Spleen (tissue), 11 donors: ENCODE results near the gene BACH2. TPM values are rescaled to one million over a fixed set of nuclear protein-coding genes. Genes with fewer than 3 reads are reported as not detected.

Experiments used
- DNase-seq: peaks from one replicate; pipeline ENCODE4 v3.0.0-alpha.2; 2020
- H3K27ac ChIP-seq, 8 donors: fragments of 200-600 bp; sonication (generic) in 7 of 8; 1 replicate in 4 of 8; 2 replicates in 4 of 8; pipeline versions ENCODE4 v1.5.0 to v1.8.0; 2016 to 2021; ENCODE audit warnings: inconsistent platforms in 4 of 8, mild to moderate bottlenecking in 4 of 8, moderate library complexity in 1 of 8
- H3K27me3 ChIP-seq, 7 donors: fragments of 200-600 bp; sonication (generic) in 6 of 7; replicated peaks in 1 of 7; 1 replicate in 4 of 7; 2 replicates in 3 of 7; pipeline versions ENCODE4 v1.5.0 to v1.8.0; 2016 to 2021; ENCODE audit warnings: inconsistent platforms in 3 of 7, mild to moderate bottlenecking in 1 of 7
- H3K36me3 ChIP-seq, 6 donors: fragments of 200-600 bp; sonication (generic) in 5 of 6; 1 replicate in 4 of 6; 2 replicates in 2 of 6; pipeline versions ENCODE4 v1.5.0 to v1.8.0; 2016 to 2021; ENCODE audit warnings: inconsistent platforms in 2 of 6
- H3K4me1 ChIP-seq, 6 donors: fragments of 200-600 bp; sonication (generic) in 5 of 6; 1 replicate in 3 of 6; 2 replicates in 3 of 6; pipeline versions ENCODE4 v1.5.0 to v1.8.0; 2016 to 2021; ENCODE audit warnings: inconsistent platforms in 3 of 6
- H3K4me3 ChIP-seq, 8 donors: fragments of 200-600 bp; sonication (generic) in 7 of 8; 1 replicate in 4 of 8; 2 replicates in 4 of 8; pipeline versions ENCODE4 v1.5.0 to v1.8.0; 2016 to 2021; ENCODE audit warnings: inconsistent platforms in 4 of 8, mild to moderate bottlenecking in 4 of 8, moderate library complexity in 2 of 8
- H3K9me3 ChIP-seq, 8 donors: fragments of 200-600 bp; sonication (generic) in 7 of 8; 1 replicate in 4 of 8; 2 replicates in 4 of 8; pipeline versions ENCODE4 v1.5.0 to v1.8.0; 2016 to 2021; ENCODE audit warnings: inconsistent platforms in 4 of 8
- POLR2A ChIP-seq, 3 donors: fragments of 450-650 bp; IDR thresholded peaks; one replicate each; pipeline ENCODE4 v1.5.1; 2017; ENCODE audit warnings: antibody characterized with exemption in 3 of 3, mild to moderate bottlenecking in 1 of 3
- POLR2AphosphoS5 ChIP-seq, 3 donors: sonication (generic); formaldehyde crosslinking; IDR thresholded peaks; one replicate each; pipeline ENCODE4 v1.5.1; 2017; ENCODE audit warnings: antibody characterized with exemption in 3 of 3
- WGBS, 5 donors: extraction: QIAGEN DNeasy Blood & Tissue Kit in 3 of 5; methylation state at CpG; one replicate each; pipeline versions ENCODE4 v1.1.5 to v1.1.7; 2013 to 2018; 5-methylcytosine and 5-hydroxymethylcytosine counted together
- intact Hi-C: fragments of 100-400 bp; cut with DNase I; formaldehyde crosslinking; loops from one replicate; pipeline ENCODE4 v1.15.0; 2023; ENCODE audit warnings: low total_unique reads
- polyA plus RNA-seq, 3 donors: library from polyadenylated mRNA; stranded (reverse); fragments of 200-250 nt; gene quantifications; one replicate each; pipeline ENCODE4 v1.2.1, GENCODE V29; 2013
- total RNA-seq, 7 donors: library from RNA; depleted of rRNA in 3 of 7; stranded (reverse); fragments of >200 nt in 3 of 7; fragmentation: NEBNext Ultra II Directional in 4 of 7; extraction: Animal tissue kit (Norgen Biotek cat#: 25700) in 4 of 7; gene quantifications; one replicate each; pipeline versions ENCODE4 v1.1.0 to v1.2.1, GENCODE V29; 2016 to 2021
- TF ChIP-seq, protein P1 (sequence below), 11 experiments: fragments of 200-600 bp in 7 of 11; fragments of 450-650 bp in 4 of 11; sonication (generic) in 4 of 11; IDR thresholded peaks in 8 of 11; conservative IDR thresholded peaks in 3 of 11; 1 replicate in 7 of 11; 2 replicates in 4 of 11; pipeline versions ENCODE4 v1.4.0 to v1.8.0; 2016 to 2021; ENCODE audit warnings: antibody characterized with exemption in 11 of 11, inconsistent platforms in 4 of 11, mild to moderate bottlenecking in 1 of 11
- donor health status: healthy with polysubstance abuse.
- donor health status: DM: no; HTN: no; CAD: no; lungs with moderate emphysema.
- donor health status: DM: no; HTN: no; CAD: no.
- donor health status: Bipolar disorder and iron deficiency.
- donor health status: healthy.
- donor health status: DM: no; HTN: no; CAD: no.
- donor health status: DM: yes; HTN: yes; CAD: no.

Gene BACH2
- total and polyA plus RNA-seq, 10 donors, result 3.0 to 53.8 (median 32.3) TPM

DNA sequence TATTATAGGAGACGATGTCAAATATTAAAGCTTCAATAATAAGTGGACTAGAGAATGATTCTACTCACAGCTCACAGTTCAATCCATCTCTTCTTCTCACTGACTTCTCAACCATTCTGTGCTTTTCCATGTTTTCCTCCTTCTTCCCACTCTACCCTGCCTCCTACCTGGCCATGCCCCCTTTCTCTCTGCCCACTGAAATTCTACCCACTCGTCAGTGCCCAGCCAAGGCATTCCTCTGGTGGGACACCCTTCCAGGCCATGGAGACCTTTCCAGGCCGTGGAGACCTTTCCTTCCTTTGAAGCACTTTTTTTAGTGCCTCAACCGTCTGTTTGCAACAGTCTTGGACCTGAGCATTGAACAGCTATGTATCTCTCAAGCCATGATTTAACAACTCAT, 18.5 kb downstream of the BACH2 start:
- peaks cover 0 to 3% (median 0%) of the 10 kb centered on the region in 8 donors for H3K9me3 ChIP-seq
- 79 to 90% (median 88%) methylated on average over 4 of the region's 4 CpGs for WGBS, 5 donors
- H3K36me3 ChIP-seq, result no peaks in the 10 kb centered on the region
- intact Hi-C loops, result no loop called here
- TF ChIP-seq, protein P1, sequence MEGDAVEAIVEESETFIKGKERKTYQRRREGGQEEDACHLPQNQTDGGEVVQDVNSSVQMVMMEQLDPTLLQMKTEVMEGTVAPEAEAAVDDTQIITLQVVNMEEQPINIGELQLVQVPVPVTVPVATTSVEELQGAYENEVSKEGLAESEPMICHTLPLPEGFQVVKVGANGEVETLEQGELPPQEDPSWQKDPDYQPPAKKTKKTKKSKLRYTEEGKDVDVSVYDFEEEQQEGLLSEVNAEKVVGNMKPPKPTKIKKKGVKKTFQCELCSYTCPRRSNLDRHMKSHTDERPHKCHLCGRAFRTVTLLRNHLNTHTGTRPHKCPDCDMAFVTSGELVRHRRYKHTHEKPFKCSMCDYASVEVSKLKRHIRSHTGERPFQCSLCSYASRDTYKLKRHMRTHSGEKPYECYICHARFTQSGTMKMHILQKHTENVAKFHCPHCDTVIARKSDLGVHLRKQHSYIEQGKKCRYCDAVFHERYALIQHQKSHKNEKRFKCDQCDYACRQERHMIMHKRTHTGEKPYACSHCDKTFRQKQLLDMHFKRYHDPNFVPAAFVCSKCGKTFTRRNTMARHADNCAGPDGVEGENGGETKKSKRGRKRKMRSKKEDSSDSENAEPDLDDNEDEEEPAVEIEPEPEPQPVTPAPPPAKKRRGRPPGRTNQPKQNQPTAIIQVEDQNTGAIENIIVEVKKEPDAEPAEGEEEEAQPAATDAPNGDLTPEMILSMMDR (IDR thresholded peaks at IDR 0.05 in 8 of 11, conservative IDR thresholded peaks at IDR 0.05 in 3 of 11), result no peak
- TF ChIP-seq POLR2AphosphoS5 (IDR thresholded peaks at IDR 0.05) (no peak), POLR2A (IDR thresholded peaks at IDR 0.05) (no peak)
- no peak overlapping the region for H3K27ac ChIP-seq
- DNase-seq, result no peak
- no peak overlapping the region for H3K4me3 ChIP-seq
- H3K4me1 ChIP-seq, result peaks cover 3 to 82% (median 19%) of the 10 kb centered on the region in 6 donors
- no peaks in the 10 kb centered on the region for H3K27me3 ChIP-seq

DNA sequence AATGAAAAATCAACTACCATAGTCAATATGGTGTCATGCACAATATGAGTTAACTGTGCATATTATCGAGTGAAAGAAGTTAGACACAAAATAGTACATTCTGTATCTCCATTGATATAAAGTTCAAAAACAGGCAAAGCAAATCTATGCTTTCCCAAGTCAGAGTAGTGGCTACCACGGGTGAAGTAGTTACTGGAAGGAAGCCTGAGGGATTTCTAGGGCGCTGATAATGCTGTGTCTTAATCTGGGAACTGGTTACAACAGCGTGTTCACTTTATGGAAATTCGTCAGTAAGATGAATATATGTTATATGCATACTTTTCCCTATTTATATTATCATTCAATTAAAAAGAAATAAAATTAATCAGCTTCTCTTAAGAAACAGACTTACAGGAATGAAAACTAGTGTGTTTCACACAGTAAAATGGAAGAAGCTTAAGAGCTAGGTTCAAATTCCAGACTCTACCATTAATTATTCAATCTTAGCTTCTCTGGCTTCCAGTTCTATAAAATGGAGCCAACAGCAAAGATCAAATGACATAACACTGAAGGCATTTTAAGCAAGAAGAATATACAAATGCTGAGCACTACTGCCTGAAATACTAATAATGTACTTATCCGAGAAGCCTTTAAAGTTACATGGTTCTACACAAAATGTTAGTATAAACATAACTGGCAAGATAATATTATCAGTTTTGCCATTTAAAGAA, 19.2 kb downstream of the BACH2 start:
- no peak overlapping the region for H3K4me3 ChIP-seq
- no peak overlapping the region for H3K27ac ChIP-seq
- no peaks in the 10 kb centered on the region for H3K36me3 ChIP-seq
- H3K4me1 ChIP-seq, result peaks cover 6 to 82% (median 23%) of the 10 kb centered on the region in 6 donors
- TF ChIP-seq POLR2A (IDR thresholded peaks at IDR 0.05), result no peak
- TF ChIP-seq POLR2AphosphoS5 (IDR thresholded peaks at IDR 0.05), result no peak
- TF ChIP-seq, protein P1 (IDR thresholded peaks at IDR 0.05 in 8 of 11, conservative IDR thresholded peaks at IDR 0.05 in 3 of 11), result no peak
- DNase-seq, result no peak
- H3K27me3 ChIP-seq, result no peaks in the 10 kb centered on the region
- H3K9me3 ChIP-seq, result peaks cover 0 to 3% (median 0%) of the 10 kb centered on the region in 8 donors
- 77 to 91% (median 85%) methylated on average over 6 of the region's 6 CpGs for WGBS, 5 donors
- intact Hi-C loops, result no loop called here

DNA sequence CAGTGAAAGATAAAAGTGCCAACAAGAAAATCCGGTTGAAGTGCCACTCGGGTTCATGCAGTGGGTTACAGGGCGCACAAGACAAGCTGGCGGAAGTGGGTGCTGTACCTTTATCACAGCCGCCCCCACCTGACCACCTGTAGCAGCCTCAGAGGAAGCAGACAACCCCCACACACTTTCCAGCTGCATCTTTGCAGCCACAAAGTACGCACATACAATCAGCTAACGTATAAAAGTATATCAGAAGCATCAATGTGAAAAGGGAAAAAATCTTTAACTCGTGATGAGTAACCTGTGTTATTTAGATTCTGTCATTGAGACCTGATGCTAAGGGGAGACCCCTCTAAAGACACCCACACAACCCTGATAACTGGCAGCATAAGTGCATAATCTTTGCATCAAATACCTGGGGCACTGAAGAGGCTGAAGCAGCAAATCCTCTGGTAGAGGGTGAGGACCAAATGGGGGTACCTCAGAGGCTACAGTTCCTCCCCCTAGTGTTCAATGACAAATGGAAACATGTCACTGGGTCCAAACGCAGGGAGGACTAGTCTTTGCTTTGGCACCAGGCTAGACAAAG, 22.1 kb downstream of the BACH2 start:
- peak; percentile 92 for DNase-seq
- peak; percentile 14 to 86 (median 76) for TF ChIP-seq POLR2AphosphoS5 (IDR thresholded peaks at IDR 0.05)
- no peak for TF ChIP-seq POLR2A (IDR thresholded peaks at IDR 0.05)
- TF ChIP-seq, protein P1 (IDR thresholded peaks at IDR 0.05 in 8 of 11, conservative IDR thresholded peaks at IDR 0.05 in 3 of 11), result peak in 2 of 11 experiments; percentile 9 to 20
- Histone ChIP-seq H3K9me3 (no peaks in the 10 kb centered on the region), H3K4me3 (no peak overlapping the region), H3K36me3 (peaks cover 0 to 7% (median 0%) of the 10 kb centered on the region in 6 donors), H3K27ac (peak overlapping the region; percentile 11 to 84 (median 59)), H3K4me1 (peaks cover 6 to 76% (median 30%) of the 10 kb centered on the region in 6 donors), H3K27me3 (no peaks in the 10 kb centered on the region)
- 40 to 66% (median 49%) methylated on average over 9 of the region's 9 CpGs for WGBS, 5 donors
- intact Hi-C loops, result no loop called here

DNA sequence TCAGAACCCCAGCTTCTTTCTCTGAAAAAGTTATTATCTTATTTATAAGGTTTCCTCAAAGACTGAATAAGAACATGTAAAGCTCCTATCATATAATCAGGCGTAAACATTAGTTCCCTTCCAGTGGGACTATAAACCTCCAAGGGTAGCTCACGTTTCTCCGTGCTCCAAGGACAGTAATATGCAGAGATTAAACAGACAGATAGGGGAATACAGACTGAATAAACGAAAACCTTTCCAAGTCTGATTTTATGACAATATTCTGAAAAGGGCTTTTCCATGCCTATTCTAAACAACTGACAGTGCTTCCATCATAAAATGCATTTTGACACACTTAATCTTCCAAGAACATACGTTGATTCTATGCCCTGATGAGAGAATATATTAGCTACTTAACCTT, 22.8 kb downstream of the BACH2 start:
- peaks cover 0 to 7% (median 0%) of the 10 kb centered on the region in 6 donors for H3K36me3 ChIP-seq
- DNase-seq, result no peak
- H3K27me3 ChIP-seq, result no peaks in the 10 kb centered on the region
- intact Hi-C loops, result no loop called here
- H3K4me3 ChIP-seq, result no peak overlapping the region
- 65 to 82% (median 76%) methylated on average over 5 of the region's 5 CpGs for WGBS, 5 donors
- peaks cover 6 to 76% (median 30%) of the 10 kb centered on the region in 6 donors for H3K4me1 ChIP-seq
- no peaks in the 10 kb centered on the region for H3K9me3 ChIP-seq
- H3K27ac ChIP-seq, result peak overlapping the region in 5 of 8 donors; percentile 17 to 84 (median 64)
- TF ChIP-seq, protein P1 (IDR thresholded peaks at IDR 0.05 in 8 of 11, conservative IDR thresholded peaks at IDR 0.05 in 3 of 11), result no peak
- TF ChIP-seq POLR2AphosphoS5 (IDR thresholded peaks at IDR 0.05) (no peak), POLR2A (IDR thresholded peaks at IDR 0.05) (no peak)
